GM19455 (cell line): Measurements from ENCODE around the gene MORN5.

ENCODE experiments used
- ATAC-seq: cut with Tn5 transposase; IDR thresholded peaks from one replicate; pipeline ENCODE4 v1.9.1; 2021; ENCODE audit not compliant: unreplicated experiment

MORN5 gene

DNA sequence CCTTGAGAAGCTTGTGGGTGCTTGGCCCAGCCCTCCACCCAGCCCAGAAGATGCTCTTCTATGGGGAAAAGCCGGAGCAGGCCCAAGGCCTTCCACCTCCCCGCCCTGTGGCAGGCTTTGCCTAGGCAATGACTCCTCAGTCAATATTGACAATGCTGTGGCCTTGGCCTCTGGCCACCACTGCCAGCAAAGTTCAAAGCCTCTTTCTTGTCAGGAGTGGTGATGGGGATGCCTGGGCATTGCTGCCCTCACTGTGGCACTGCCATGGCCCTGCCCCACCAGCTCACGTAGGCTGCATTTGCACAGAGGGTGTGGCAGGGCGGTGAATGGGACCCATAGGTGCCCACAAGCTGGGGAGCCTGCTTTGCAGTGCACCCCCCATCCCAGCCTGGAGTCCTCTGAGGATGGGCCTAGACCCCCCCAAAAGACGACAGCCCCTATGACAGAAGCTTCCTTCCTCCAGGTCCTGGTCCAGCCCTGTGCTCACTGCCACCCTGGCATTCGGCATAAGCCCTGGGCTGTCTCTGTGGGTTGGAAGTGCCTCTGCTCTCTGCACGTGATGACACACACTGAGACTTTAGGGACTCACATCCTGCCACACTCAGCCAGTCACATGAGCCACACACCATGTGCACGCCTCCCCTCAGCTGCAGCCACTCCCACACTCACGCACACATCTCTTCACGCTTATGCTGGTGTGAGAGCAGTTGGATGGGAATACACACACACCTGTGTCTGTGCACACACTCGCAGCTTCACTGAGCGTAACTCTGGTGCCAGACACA lies 31.1 kb downstream of the MORN5 start:
- ATAC-seq, result no peak

DNA sequence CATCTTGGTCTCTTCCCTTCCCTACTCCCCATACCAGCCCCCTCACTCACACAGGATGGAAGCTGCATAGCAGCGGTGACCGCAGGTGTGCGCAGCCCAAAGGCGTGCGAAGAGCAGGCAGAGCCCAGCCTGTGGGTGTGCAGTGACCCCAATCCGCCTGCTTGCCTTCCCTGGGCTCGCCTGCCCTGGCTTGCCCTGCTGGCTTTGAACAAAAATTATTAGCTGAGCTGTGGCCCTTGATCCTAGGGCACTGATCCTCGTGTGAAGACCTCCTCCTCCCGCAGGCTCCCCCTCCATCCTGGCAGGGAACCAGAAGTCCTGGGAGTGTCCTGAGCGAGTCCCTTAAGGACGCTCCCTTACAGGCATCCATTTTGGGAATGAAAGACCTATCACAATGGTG lies 31.9 kb downstream of the MORN5 start:
- ATAC-seq, result no peak

DNA sequence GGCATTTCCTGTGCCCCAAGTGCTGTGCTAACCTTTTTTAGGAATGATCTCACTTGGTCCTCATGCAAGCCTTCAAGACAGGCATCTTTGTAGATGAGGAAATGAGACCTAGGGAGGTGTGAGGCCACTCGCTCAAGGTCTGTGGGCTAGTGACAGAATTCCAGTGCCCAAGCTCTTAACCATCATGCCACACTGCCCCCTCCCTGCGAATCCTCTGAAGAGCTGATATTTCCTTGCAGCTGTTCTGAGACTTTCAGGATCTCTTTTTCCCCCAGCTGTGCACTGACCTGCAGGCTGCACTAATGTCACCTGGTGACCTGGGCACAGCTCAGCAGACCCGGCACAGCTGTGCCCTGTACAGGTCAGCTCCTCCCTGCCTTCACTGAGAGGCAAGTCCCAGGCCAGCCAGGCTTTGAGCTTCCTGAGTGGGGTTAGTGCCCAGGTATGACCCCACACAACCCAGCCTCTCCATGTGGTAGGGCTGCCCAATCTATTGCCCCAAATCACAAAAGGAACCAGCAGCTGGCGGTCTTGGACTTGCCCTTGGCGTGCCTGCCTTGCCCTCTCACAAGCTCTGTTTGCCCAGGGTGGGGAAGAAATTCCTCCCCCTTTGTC lies 32.7 kb downstream of the MORN5 start:
- no peak for ATAC-seq

- ATAC-seq, result no peak
Observed at GRCh38 chr9:122192914-122193525, 33.3 kb downstream of the MORN5 start.

DNA sequence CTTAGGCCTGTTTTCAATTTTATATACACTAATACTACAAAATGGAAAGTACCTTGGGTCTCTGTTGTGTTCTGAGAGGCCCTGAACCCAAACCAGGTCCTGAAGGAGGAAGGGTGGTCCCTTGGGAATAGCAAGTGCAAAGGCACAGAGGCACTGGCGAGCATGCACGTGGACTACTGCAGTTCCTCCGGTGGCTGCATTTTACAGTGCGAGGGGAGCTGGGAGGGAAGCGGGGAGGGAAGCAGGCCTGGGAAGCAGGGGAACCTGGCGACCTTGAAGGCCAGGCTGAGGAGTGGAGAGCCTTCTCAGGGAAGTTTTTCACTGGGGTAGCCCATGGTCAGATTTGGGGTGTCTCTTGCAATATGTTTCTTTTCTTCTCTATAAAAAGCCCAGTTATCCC lies 33.9 kb downstream of the MORN5 start:
- no peak for ATAC-seq

DNA sequence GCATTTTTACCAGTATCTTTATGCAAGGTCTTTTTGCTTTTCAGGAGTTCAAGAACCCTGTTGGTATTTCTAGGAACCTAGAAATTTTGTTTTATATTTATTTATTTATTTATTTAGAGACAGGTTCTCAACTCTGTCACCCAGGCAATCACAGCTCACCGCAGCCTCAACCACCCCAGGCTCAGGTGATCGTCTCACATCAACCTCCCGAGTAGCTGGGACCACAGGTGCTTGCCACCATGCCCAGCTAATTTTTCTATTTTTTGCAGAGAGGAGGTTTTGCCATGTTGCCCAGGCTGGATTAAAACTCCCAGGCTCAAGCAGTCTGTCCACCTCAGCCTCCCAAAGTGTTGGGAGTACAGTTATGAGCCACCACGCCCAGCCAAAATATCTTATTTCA lies 36.2 kb downstream of the MORN5 start:
- no peak for ATAC-seq

DNA sequence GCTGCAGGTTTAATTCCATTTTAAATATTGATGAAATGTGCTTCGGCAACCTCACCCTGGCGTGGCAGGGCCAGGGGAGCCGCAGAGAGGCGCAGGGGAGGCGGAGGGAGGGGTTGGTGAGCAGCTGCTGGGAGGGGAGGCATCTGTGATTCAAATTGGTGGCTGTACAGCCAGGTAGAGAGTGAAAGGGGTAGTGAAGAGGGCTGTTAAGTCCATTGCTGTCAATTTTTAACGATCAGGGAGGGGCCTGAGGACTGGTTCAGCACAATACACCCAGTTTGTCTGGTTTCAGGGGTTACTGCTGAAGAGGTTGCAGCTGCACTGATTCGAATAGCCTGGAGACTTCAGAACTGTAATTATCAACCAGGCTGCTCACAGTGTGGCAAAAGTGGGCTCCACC lies 37.7 kb downstream of the MORN5 start:
- no peak for ATAC-seq

DNA sequence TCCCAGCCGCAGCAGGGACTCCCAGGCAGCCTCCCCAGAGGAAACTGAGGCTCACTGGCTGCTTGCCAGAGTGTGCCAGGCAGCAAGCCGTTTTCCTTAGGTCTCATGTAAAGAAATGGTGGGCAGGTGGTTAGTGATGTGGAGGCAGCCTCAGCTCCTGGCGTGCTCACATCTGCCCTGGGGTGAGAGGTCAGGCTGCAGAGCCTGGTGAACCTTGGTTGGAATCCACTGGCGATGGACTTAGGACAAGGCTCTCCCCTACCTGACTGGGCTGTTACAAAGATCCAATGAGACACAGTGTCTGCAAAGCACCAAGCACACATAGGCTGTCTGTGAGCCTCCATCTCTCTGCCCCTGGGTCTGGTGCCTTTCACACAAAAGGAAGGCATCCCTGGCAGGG lies 38.2 kb downstream of the MORN5 start:
- ATAC-seq, result no peak

DNA sequence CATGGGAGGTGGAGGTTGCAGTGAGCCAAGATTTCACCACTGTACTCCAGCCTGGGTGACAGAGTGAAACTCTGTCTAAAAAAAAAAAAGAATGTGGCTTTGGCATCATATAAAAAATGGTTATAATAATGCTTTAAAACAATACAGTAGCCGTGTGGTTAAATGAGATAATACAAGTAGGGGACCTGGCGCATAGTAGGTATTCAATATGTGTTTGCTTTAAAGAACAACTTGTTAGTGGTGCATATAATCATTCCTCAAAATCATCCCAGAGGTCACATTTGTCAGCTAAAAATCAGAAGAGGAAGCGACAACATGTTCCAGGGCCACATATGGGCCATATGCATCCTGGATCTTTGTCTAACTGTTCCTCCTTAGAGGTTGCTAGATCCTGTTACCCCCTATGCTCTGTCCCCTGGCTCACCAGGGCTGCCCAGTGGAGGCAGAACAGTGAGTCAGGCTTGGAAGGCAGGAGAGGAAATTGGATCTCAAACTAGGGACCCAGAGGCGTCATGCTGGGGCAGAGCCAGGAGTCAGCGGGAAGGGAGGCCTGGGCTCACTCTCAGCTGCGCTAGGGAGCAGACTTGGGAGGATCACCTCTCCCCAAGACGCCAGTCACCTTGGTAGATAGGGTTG lies 41.4 kb downstream of the MORN5 start:
- ATAC-seq, result no peak

DNA sequence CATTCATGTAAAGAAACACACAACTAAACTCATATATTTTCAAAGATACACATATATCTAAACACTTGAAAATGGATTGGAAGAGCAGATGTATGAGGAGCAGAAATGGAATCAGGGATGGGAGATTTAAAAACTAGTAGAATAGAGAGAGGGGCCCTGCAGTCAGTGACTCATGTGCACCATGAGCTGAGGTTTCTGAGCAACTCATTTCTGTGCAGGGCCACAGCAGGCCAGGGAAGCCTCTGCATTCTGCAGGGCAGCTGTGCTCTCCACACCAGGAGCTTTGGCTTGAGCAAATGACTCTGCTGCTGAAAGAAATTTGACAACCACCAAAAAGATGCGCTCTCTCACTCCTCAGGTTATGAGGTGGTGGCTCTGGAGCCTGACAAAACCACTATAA lies 41.9 kb downstream of the MORN5 start:
- ATAC-seq, result no peak

- ATAC-seq, result no peak
Observed at GRCh38 chr9:122202111-122202510, 42.4 kb downstream of the MORN5 start.

DNA sequence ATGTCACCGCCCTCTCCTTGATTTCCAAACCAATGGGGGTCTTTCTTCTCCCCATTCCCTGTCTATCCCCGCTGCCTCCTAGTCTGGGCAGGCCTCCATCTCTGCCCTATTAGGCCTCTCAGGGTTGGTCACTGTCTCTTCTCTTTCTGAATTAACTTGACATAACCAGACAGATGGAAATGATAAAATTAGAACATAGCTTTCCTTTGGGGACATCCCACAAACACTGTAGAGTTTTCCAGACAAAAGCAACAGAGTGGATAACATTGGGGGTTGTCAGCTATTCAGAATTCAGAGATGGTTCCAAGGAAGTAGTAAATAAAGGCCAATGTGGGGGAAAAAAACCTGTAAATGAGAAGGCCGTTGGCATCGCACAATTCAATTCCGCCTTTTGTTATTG lies 44.3 kb downstream of the MORN5 start:
- no peak for ATAC-seq

- ATAC-seq, result no peak
Observed at GRCh38 chr9:122204491-122204890, 44.8 kb downstream of the MORN5 start.

- ATAC-seq, result no peak
Observed at GRCh38 chr9:122205176-122205575, 45.5 kb downstream of the MORN5 start.

DNA sequence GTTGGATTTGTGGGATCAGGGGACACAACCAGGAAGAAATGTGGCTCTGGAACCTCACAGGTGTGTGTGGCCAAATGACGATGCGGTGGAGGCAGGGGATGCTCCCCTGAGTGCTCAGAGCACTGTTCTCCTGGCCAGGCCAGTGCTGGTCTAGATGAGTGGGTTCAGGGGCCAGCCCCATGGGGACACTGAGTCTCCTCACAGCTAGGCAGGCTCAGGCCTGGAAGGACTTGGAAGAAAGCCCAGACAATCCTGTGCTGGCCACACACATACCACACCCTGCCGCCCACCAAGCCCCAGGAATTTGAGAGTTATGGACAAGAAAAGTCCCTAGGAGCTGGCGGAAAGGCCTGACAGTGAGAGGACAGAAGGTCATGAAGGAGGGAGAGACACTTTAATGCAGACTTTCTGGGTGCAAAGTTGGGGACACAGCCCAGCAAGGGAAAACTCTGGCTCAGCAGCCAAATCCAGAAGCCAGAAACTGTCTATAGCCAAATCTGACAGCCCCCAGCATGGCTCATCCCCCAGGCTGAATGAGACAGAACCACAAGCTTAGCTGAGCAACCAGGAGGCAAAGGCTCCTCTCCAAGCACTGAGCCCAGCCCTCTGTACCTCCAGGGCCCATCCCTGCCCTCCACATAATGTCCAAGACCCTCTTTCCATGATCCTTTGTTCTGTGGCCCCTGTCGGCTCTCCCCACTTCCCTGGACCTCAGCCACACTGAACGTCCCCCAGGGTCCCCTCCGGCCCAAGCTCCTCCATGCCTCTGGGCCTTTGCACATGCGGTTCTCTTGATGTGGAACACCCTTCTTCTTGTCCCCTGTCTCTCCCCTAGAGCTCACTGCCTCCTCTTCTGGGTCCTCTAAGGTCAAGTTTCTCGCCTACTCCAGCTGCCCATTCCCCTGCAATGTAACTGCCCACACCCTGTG lies 46.7 kb downstream of the MORN5 start:
- ATAC-seq, result no peak

DNA sequence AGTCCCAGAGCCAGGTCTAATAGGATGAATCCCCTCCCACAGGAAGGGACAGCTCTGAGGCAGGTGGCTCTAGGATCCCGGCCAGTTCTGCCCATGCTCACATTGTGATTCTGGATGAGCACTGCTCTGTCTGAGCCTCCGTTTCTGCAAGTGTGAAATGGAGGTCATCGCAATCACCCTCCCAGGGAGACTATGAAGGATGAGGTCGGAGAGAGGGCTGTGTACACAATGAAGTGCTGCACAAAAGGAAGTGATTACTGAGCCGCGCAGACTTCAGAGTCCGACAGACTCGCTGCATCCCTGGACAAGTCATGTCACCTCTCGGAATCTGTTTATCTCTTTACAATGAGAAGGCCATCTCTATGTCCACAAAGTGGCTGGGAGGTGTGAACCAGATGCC lies 47.4 kb downstream of the MORN5 start:
- no peak for ATAC-seq

- no peak for ATAC-seq
Observed at GRCh38 chr9:122209451-122209850, 49.7 kb downstream of the MORN5 start.

DNA sequence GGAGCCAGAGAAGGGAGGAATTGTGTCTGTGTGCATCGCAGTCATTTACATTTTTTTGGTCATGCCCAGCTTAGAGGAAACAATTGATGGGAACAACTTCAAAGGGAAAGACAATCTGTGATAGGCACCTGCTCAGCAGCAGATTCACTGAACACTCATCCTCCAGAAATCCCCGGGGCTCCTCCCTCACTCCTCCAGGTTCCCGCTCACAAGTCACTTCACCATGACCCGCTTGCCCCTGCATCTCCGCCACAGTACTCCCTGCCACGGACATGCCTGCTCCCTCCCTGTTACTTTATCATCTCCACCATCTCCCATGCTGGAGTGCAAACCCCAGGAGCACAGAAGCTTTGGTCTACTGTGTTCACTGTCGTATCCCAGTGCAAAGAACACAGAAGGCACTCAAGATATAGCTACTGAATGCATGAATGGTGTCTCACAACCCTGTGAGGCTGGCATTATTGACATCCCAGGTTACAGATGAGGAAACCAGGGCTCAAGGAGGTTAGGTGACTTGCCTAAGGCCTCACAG lies 52.8 kb downstream of the MORN5 start:
- no peak for ATAC-seq

- no peak for ATAC-seq
Observed at GRCh38 chr9:122213102-122213588, 53.4 kb downstream of the MORN5 start.

- no peak for ATAC-seq
Observed at GRCh38 chr9:122213589-122214413, 54.1 kb downstream of the MORN5 start.
